IPS-18a (cell line): ENCODE data around the gene ZDHHC14.

Experiments used
- H3K27ac ChIP-seq: one replicate; pipeline ENCODE4 v1.5.1; 2013; ENCODE audit warnings: low read length
- H3K27me3 ChIP-seq: one replicate; pipeline ENCODE4 v1.6.1; 2013; ENCODE audit warnings: mild to moderate bottlenecking, low read length; ENCODE audit not compliant: control insufficient read depth, insufficient read depth
- H3K36me3 ChIP-seq: one replicate; pipeline ENCODE4 v1.6.1; 2013; ENCODE audit warnings: low read depth, low read length; ENCODE audit not compliant: control insufficient read depth
- H3K4me1 ChIP-seq: one replicate; pipeline ENCODE4 v1.6.1; 2013; ENCODE audit warnings: low read depth, low read length; ENCODE audit not compliant: control insufficient read depth
- H3K4me3 ChIP-seq: one replicate; pipeline ENCODE4 v1.5.1; 2013; ENCODE audit warnings: low read length
- H3K9ac ChIP-seq: one replicate; pipeline ENCODE4 v1.6.1; 2013; ENCODE audit warnings: mild to moderate bottlenecking, low read length, moderate library complexity
- H3K9me3 ChIP-seq: one replicate; pipeline ENCODE4 v1.6.1; 2013; ENCODE audit warnings: low read depth, low read length; ENCODE audit not compliant: control insufficient read depth

The ZDHHC14 gene

DNA sequence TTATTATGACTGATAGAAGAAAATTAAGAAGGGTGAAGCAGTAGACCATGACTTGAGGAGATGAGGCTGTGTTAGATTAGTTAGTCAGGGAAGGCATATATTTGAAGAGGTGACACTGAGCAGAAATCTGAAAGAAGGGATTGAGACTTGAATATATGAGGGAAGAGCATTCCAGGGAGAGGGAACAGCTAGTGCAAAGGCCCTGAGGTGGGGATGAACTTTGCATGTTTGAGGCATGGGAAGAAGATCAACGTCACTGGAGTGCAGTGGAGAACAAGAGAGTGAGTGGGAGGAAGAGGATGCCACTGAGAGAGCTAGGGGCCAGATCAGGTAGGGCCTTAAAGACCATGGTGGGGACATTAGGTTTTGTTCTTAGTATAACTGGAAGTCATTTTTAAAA is 119.0 kb downstream of the ZDHHC14 start:
- no peaks in the 10 kb centered on the region for H3K36me3 ChIP-seq
- H3K27me3 ChIP-seq, result no peaks in the 10 kb centered on the region
- no peak overlapping the region for H3K27ac ChIP-seq
- no peaks in the 10 kb centered on the region for H3K9me3 ChIP-seq
- no peaks in the 10 kb centered on the region for H3K4me1 ChIP-seq
- no peak overlapping the region for H3K9ac ChIP-seq
- no peak overlapping the region for H3K4me3 ChIP-seq

GRCh38 chr6:157503018-157503747 is 122.2 kb downstream of the ZDHHC14 start:
- no peaks in the 10 kb centered on the region for H3K4me1 ChIP-seq
- no peak overlapping the region for H3K9ac ChIP-seq
- H3K27ac ChIP-seq, result no peak overlapping the region
- no peak overlapping the region for H3K4me3 ChIP-seq
- H3K9me3 ChIP-seq, result peaks cover 15% of the 10 kb centered on the region
- H3K36me3 ChIP-seq, result no peaks in the 10 kb centered on the region
- H3K27me3 ChIP-seq, result no peaks in the 10 kb centered on the region

- Histone ChIP-seq H3K4me1 (no peaks in the 10 kb centered on the region), H3K9ac (no peak overlapping the region), H3K9me3 (peaks cover 15% of the 10 kb centered on the region), H3K4me3 (no peak overlapping the region), H3K36me3 (no peaks in the 10 kb centered on the region), H3K27ac (no peak overlapping the region), H3K27me3 (no peaks in the 10 kb centered on the region)
Observed at GRCh38 chr6:157505912-157506491, 125.0 kb downstream of the ZDHHC14 start.

- Histone ChIP-seq H3K27me3 (no peaks in the 10 kb centered on the region), H3K36me3 (no peaks in the 10 kb centered on the region), H3K4me3 (no peak overlapping the region), H3K9ac (no peak overlapping the region), H3K9me3 (peaks cover 11% of the 10 kb centered on the region), H3K4me1 (no peaks in the 10 kb centered on the region), H3K27ac (no peak overlapping the region)
Observed at GRCh38 chr6:157510323-157511188, 129.6 kb downstream of the ZDHHC14 start.

- Histone ChIP-seq H3K27ac (no peak overlapping the region), H3K4me1 (no peaks in the 10 kb centered on the region), H3K9me3 (no peaks in the 10 kb centered on the region), H3K9ac (no peak overlapping the region), H3K36me3 (no peaks in the 10 kb centered on the region), H3K27me3 (no peaks in the 10 kb centered on the region), H3K4me3 (no peak overlapping the region)
Observed at GRCh38 chr6:157511682-157512381, 130.8 kb downstream of the ZDHHC14 start.

- Histone ChIP-seq H3K4me3 (no peak overlapping the region), H3K9me3 (no peaks in the 10 kb centered on the region), H3K9ac (no peak overlapping the region), H3K36me3 (no peaks in the 10 kb centered on the region), H3K4me1 (no peaks in the 10 kb centered on the region), H3K27ac (no peak overlapping the region), H3K27me3 (no peaks in the 10 kb centered on the region)
Observed at GRCh38 chr6:157512382-157512682, 131.3 kb downstream of the ZDHHC14 start.

GRCh38 chr6:157513004-157513603 is 132.1 kb downstream of the ZDHHC14 start:
- Histone ChIP-seq H3K9me3 (no peaks in the 10 kb centered on the region), H3K9ac (no peak overlapping the region), H3K4me1 (peaks cover 4% of the 10 kb centered on the region), H3K36me3 (no peaks in the 10 kb centered on the region), H3K4me3 (no peak overlapping the region), H3K27me3 (no peaks in the 10 kb centered on the region), H3K27ac (no peak overlapping the region)

- Histone ChIP-seq H3K9me3 (no peaks in the 10 kb centered on the region), H3K36me3 (no peaks in the 10 kb centered on the region), H3K9ac (no peak overlapping the region), H3K4me1 (peaks cover 4% of the 10 kb centered on the region), H3K27me3 (no peaks in the 10 kb centered on the region), H3K27ac (no peak overlapping the region), H3K4me3 (no peak overlapping the region)
Observed at GRCh38 chr6:157513619-157514485, 132.9 kb downstream of the ZDHHC14 start.

- Histone ChIP-seq H3K4me1 (peaks cover 8% of the 10 kb centered on the region), H3K27ac (no peak overlapping the region)
Observed at GRCh38 chr6:157514659-157515496, 133.9 kb downstream of the ZDHHC14 start.

More at GRCh38 chr6:157514659-157515496, 133.9 kb downstream of the ZDHHC14 start:
- H3K9me3 ChIP-seq, result no peaks in the 10 kb centered on the region
- H3K4me3 ChIP-seq, result no peak overlapping the region
- H3K36me3 ChIP-seq, result no peaks in the 10 kb centered on the region
- H3K27me3 ChIP-seq, result no peaks in the 10 kb centered on the region
- H3K9ac ChIP-seq, result no peak overlapping the region
